GM10266 (cell line): ENCODE data around the gene LCP1.

Experiments
- DNase-seq: peaks from one replicate; pipeline ENCODE4 v3.0.0; 2012; ENCODE audit errors: extremely low spot score
- TF ChIP-seq, protein P1 (sequence below): IDR thresholded peaks from 2 replicates; pipeline ENCODE4 v1.5.1; 2012; ENCODE audit warnings: mild to moderate bottlenecking, low read depth; ENCODE audit not compliant: control insufficient read depth, insufficient read depth; ENCODE audit errors: missing control alignments

The LCP1 gene

DNA sequence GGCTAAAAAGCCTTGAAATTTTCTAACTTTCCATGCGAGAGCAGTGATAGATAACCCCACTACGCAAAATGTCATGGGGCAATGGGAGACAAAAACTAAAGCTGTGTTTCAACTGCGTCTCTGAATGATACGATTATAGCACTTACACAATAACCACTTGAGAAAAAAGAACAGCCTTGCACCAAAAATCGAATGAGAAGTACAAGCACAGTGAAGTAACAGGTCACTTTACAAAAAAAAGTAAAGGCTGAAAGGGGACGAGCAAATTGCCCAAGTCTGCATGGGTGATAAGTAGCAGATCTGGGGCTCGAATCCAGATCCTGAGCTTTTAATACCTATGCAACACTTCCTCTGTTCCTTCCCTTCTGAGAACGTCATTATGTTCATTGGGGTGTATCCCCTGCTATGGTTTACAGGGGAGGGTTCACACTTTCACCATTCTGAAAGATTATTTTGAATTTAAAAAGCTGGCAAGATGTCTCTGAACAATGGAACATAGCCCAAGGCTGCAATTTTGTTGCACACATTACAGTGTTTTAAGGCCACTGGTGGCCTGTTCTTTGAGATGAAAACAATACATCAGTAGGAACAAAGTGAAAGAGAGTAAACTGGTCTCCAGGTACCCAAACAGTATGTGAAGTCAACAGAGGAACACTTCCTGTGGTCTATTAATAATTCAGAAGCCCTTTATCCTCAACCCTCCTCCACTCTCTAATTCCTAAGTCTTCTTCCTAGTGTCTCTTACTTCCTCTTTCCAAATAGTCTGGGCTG lies 80.3 kb downstream of the LCP1 start:
- TF ChIP-seq, protein P1, sequence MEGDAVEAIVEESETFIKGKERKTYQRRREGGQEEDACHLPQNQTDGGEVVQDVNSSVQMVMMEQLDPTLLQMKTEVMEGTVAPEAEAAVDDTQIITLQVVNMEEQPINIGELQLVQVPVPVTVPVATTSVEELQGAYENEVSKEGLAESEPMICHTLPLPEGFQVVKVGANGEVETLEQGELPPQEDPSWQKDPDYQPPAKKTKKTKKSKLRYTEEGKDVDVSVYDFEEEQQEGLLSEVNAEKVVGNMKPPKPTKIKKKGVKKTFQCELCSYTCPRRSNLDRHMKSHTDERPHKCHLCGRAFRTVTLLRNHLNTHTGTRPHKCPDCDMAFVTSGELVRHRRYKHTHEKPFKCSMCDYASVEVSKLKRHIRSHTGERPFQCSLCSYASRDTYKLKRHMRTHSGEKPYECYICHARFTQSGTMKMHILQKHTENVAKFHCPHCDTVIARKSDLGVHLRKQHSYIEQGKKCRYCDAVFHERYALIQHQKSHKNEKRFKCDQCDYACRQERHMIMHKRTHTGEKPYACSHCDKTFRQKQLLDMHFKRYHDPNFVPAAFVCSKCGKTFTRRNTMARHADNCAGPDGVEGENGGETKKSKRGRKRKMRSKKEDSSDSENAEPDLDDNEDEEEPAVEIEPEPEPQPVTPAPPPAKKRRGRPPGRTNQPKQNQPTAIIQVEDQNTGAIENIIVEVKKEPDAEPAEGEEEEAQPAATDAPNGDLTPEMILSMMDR = no peak
- DNase-seq = no peak

DNA sequence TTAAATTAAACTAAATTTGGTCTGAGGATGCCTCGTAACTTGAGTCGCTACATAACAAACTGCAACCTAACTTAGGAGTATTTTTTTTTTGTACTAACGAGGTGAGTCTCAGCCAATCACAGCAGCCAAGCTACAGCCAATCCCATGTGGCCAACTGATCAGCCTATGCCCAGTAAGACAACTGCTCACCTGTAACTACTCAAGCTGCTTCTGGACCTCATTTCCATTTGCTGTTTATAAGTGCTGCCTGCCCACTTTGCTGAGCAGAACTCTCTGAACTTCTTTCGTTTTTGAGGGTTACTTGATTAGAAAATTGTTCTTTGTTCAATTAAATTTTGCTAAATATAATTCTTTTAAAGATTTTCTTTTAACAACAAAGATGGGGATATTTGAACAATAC lies 81.0 kb downstream of the LCP1 start:
- TF ChIP-seq, protein P1 = no peak
- DNase-seq = no peak

DNA sequence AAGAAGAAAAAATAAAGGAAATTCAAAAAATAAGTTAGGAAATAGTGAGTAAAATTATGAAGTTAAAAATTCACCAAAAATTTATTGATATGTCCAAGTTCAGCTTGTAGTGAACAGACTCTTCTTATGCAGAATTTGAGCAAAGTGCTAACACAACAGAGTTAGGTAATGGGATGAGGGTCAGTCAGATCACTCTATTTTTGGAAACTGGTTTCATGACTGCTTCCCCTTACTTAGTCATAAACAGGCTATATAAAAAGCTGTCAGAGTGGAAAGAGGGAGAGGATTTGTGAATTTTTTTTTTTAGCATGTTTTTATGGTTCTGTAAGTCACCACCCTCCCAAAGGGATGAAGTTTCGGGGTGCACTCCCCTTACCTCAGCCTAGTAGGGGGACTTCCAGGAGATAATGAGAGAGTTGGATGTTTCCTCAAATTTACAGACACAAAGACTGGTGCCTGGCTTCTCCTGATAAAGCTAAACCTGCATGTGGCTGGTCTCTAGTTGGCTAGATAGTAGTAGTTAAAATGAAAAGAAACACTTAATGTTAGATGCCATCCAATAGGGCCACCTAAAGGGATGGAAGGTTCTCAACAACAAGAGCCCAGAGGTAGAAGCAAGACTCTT lies 81.7 kb downstream of the LCP1 start:
- DNase-seq = peak; percentile 54

DNA sequence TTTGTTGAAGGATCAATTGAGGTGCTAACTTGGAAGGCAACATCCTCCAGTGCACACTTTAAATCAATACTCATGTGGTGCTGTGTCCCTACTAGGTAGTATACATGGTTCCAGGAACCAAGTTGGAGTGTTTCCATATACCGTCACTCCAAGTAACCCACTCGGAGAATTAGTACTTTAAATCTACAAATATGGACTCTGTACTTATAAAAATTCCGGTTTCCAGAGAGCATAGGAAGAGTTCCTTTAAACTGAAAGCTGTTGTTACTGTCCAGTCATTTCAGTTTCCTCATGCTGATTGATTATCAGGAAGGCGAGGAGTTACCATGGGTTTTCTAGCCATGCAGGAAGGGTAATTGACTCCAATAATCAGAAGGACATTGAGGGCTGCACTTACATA lies 84.3 kb downstream of the LCP1 start:
- TF ChIP-seq, protein P1 = no peak
- DNase-seq = no peak

More for the DNA sequence above, 81.7 kb downstream of the LCP1 start:
- TF ChIP-seq, protein P1 = no peak

DNA sequence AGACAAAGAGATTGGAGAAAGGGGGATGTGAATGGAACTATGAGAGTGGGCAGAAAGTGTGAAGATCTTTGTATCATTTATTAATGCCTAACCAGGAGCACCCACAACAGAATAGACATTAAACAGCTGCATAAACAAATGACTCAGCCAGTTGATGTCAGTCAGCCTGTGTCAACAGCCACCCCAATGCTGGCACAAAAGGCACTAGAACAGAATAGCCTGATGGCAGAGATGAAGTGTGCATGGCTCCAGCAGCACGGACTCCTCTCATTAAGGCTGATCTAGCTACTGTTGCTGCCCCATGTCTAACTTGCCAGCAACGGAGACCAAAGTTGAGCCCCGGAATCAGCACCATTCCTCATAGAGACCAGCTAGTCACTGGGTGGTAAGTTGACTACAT lies 85.0 kb downstream of the LCP1 start:
- TF ChIP-seq, protein P1 = no peak

DNA sequence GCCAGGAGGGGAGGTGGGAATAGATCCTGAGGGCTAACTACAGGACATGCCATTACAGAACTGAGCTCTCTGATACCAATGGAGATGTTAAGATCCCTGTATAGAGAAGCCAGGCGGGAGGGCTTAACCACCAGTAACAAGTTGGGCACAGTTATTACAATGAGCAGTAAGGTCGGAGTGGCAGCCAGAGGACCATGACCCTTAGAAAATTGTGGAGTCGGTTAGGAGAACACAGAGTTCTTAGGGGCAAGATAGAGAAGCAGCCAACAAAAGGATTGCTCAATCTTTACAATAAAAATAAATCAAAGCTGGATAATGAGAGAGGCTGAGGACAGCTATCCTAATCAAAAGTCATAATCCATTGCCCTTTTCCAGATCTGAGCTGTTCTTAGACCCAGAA lies 87.5 kb downstream of the LCP1 start:
- TF ChIP-seq, protein P1 = no peak
- DNase-seq = no peak

More for the DNA sequence above, 85.0 kb downstream of the LCP1 start:
- DNase-seq = no peak
